Caco-2 (cell line): ENCODE measurements around the gene PRPSAP1. TPM values are rescaled to one million over a fixed set of nuclear protein-coding genes. Genes with fewer than 3 reads are reported as not detected.

Experiments used
- BruUV-seq: library from RNA; stranded (reverse); fragments of 400-500 nt; replicated peaks from 2 replicates; lab custom pipeline; 2021; lab: Mats Ljungman, UMichigan
- CTCF ChIA-PET: fragments of 300-600 bp; sonication (Branson Sonifier 250); formaldehyde crosslinking; loops from one replicate; lab custom pipeline; 2022; ENCODE audit warnings: antibody characterized with exemption; lab: Charles Lee
- POLR2A ChIA-PET: fragments of 300-600 bp; sonication (Branson Sonifier 250); formaldehyde crosslinking; loops from one replicate; lab custom pipeline; 2022; ENCODE audit warnings: antibody characterized with exemption; lab: Charles Lee
- DNase-seq, 2 experiments: peaks; one replicate each; pipeline versions ENCODE4 v3.0.0 to v3.0.0-alpha.2; 2020 to 2022
- H3K27me3 ChIP-seq: replicated peaks from 2 replicates; pipeline ENCODE4 v1.6.0; 2011; ENCODE audit warnings: low read length; ENCODE audit not compliant: control insufficient read depth, insufficient read depth
- H3K36me3 ChIP-seq: 2 replicates; pipeline ENCODE4 v1.5.1; 2011; ENCODE audit warnings: low read length; ENCODE audit not compliant: control insufficient read depth, insufficient read depth
- H3K4me1 ChIP-seq: fragments of 250-450 bp; sonication (Bioruptor Pico); 2 replicates; pipeline ENCODE4 v1.5.1; 2020; ENCODE audit warnings: mild to moderate bottlenecking
- H3K4me3 ChIP-seq: 2 replicates; pipeline ENCODE4 v1.5.1; 2011; ENCODE audit warnings: low read depth, mild to moderate bottlenecking, control low read depth, low read length
- H3K9me3 ChIP-seq: fragments of 250-450 bp; sonication (Bioruptor Pico); 2 replicates; pipeline ENCODE4 v1.5.1; 2020; ENCODE audit warnings: mild to moderate bottlenecking, moderate library complexity
- H3K27ac Mint-ChIP-seq: one replicate; pipeline ENCODE4 v1.8.0; 2022; ENCODE audit warnings: mixed read lengths; ENCODE audit not compliant: unreplicated experiment
- H3K27me3 Mint-ChIP-seq: one replicate; pipeline ENCODE4 v1.8.0; 2022; ENCODE audit warnings: mixed read lengths; ENCODE audit not compliant: insufficient read depth, unreplicated experiment
- H3K36me3 Mint-ChIP-seq: one replicate; pipeline ENCODE4 v1.8.0; 2022; ENCODE audit warnings: mild to moderate bottlenecking, mixed read lengths; ENCODE audit not compliant: insufficient read depth, unreplicated experiment
- H3K4me1 Mint-ChIP-seq: one replicate; pipeline ENCODE4 v1.8.0; 2022; ENCODE audit warnings: low read depth, mixed read lengths; ENCODE audit not compliant: unreplicated experiment
- H3K4me3 Mint-ChIP-seq: one replicate; pipeline ENCODE4 v1.8.0; 2022; ENCODE audit warnings: mild to moderate bottlenecking, moderate library complexity, mixed read lengths; ENCODE audit not compliant: unreplicated experiment
- H3K9me3 Mint-ChIP-seq: one replicate; pipeline ENCODE4 v1.8.0; 2022; ENCODE audit warnings: mixed read lengths; ENCODE audit not compliant: unreplicated experiment
- intact Hi-C: fragments of 100-400 bp; cut with micrococcal nuclease; formaldehyde crosslinking; loops from one replicate; pipeline ENCODE4 v1.10.0; 2022; ENCODE audit not compliant: unreplicated experiment
- total RNA-seq: library from RNA; stranded (reverse); gene quantifications from 2 replicates; pipeline ENCODE4 v1.2.3, GENCODE V29; 2022
- TF ChIP-seq, protein P1 (sequence below), 2 experiments: fragments of 200-600 bp in 1 of 2; IDR thresholded peaks; 1 replicate in 1 of 2; 2 replicates in 1 of 2; pipeline versions ENCODE4 v1.5.1 to v1.8.0; 2011 to 2022; ENCODE audit warnings: antibody characterized with exemption in 1 of 2, control low read depth in 1 of 2, inconsistent platforms in 1 of 2, low read depth in 1 of 2, low read length in 1 of 2, mild to moderate bottlenecking in 1 of 2, moderate library complexity in 1 of 2; ENCODE audit not compliant: insufficient read depth in 1 of 2, severe bottlenecking in 1 of 2, unreplicated experiment in 1 of 2

Gene PRPSAP1
- total RNA-seq, 1 experiment from 2014 or later = 87.6 TPM

DNA sequence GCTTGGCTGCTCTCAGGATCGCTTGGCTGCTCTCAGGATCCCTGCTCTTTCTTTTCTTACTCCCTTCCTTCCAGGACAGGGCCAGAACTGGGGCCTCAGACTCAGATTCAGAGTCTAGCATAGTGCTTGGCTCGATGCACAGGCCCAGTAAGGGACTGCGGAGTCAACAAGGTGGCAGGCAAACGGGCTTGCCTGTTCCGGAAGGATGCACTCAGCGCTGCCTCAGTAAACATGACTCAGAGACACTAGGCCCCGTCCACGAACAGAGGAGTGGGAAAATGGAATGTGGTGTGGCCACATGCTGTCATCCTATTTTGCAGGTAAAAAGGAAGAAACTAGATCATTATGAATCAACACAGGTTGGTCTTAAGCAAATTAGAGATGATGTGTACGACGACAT is 40.5 kb upstream of the PRPSAP1 start:
- Mint-ChIP-seq H3K4me3 (no peak overlapping the region), H3K4me1 (no peaks in the 10 kb centered on the region), H3K27ac (peak overlapping the region; percentile 23), H3K9me3 (no peaks in the 10 kb centered on the region), H3K27me3 (no peaks in the 10 kb centered on the region), H3K36me3 (peaks cover 58% of the 10 kb centered on the region)
- Histone ChIP-seq H3K4me3 (no peak overlapping the region), H3K36me3 (peaks cover 9% of the 10 kb centered on the region), H3K4me1 (no peaks in the 10 kb centered on the region), H3K9me3 (no peaks in the 10 kb centered on the region), H3K27me3 (no peaks in the 10 kb centered on the region)
- intact Hi-C loops = no loop called here
- TF ChIP-seq, protein P1, sequence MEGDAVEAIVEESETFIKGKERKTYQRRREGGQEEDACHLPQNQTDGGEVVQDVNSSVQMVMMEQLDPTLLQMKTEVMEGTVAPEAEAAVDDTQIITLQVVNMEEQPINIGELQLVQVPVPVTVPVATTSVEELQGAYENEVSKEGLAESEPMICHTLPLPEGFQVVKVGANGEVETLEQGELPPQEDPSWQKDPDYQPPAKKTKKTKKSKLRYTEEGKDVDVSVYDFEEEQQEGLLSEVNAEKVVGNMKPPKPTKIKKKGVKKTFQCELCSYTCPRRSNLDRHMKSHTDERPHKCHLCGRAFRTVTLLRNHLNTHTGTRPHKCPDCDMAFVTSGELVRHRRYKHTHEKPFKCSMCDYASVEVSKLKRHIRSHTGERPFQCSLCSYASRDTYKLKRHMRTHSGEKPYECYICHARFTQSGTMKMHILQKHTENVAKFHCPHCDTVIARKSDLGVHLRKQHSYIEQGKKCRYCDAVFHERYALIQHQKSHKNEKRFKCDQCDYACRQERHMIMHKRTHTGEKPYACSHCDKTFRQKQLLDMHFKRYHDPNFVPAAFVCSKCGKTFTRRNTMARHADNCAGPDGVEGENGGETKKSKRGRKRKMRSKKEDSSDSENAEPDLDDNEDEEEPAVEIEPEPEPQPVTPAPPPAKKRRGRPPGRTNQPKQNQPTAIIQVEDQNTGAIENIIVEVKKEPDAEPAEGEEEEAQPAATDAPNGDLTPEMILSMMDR (IDR thresholded peaks at IDR 0.05; ENCODE audit: insufficient read depth in 1 of 2, low read depth in 1 of 2, low read length in 1 of 2, severe bottlenecking in 1 of 2, unreplicated experiment in 1 of 2) = no peak
- CTCF ChIA-PET = no interaction called here
- POLR2A ChIA-PET = no interaction called here
- BruUV-seq = no TSS peak
- no peak for DNase-seq

DNA sequence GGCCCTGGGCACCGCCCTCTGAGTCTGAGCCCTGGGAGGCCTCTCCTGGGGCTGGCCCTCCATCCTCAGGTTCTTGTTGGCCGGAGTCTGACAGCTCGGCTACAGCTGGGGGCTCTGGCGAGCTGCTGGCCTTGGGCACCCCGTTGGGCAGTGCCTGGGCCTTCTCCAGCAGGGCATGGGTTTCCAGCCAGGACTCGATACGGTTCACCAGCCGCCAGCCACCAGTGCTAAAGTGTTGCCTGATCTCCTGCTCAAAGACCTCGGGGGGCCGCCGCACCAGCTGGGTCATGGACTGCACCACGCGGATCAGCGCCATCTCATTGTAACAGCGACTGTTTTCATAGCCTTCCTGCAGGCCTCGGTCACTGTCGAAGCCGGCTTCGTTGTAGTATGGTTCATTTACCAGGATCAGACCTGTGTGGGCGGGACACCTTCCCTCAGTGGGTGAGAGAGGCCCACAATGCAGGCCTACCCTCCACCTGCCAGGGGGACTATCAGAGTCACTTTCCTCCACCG is 37.5 kb upstream of the PRPSAP1 start:
- Histone ChIP-seq H3K4me1 (no peaks in the 10 kb centered on the region; the same call in 1 of the 2 replicates), H3K4me3 (no peak overlapping the region), H3K9me3 (no peaks in the 10 kb centered on the region), H3K36me3 (peaks cover 3% of the 10 kb centered on the region), H3K27me3 (no peaks in the 10 kb centered on the region)
- intact Hi-C loops = no loop called here
- Mint-ChIP-seq H3K9me3 (no peaks in the 10 kb centered on the region), H3K4me1 (no peaks in the 10 kb centered on the region), H3K36me3 (peaks cover 61% of the 10 kb centered on the region), H3K4me3 (no peak overlapping the region), H3K27ac (no peak overlapping the region), H3K27me3 (no peaks in the 10 kb centered on the region)
- DNase-seq = no peak
- ChIA-PET POLR2A (no interaction called here), CTCF (no interaction called here)
- no TSS peak for BruUV-seq
- TF ChIP-seq, protein P1 (IDR thresholded peaks at IDR 0.05; ENCODE audit: insufficient read depth in 1 of 2, low read depth in 1 of 2, low read length in 1 of 2, severe bottlenecking in 1 of 2, unreplicated experiment in 1 of 2) = no peak

DNA sequence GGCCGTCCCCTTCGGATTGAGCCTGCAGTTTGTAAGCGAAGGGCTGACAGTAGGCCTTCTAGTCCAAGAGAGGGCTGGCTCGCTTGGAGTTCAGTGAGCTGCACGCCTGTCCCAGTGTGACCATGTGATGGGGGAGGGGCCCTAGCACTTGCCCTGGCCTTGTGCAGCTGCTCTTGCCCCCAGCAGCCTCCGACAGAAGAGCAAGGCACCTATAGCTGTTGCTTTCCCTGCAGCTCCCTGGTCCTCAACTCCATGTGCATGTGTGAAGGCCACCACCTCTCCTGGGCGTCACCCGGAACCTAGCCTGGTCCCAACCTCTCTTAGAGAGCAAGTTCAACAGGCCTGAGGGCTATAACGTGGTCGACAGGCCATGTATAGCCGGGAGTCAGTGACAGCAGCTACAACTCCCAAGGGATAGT is 36.3 kb upstream of the PRPSAP1 start:
- BruUV-seq = no TSS peak
- Histone ChIP-seq H3K4me1 (peaks cover 9% of the 10 kb centered on the region), H3K4me3 (no peak overlapping the region), H3K36me3 (peaks cover 2% of the 10 kb centered on the region; the same call in 1 of the 2 replicates), H3K9me3 (no peaks in the 10 kb centered on the region), H3K27me3 (peaks cover under 1% of the 10 kb centered on the region; the same call in 1 of the 2 replicates)
- Mint-ChIP-seq H3K36me3 (peaks cover 60% of the 10 kb centered on the region), H3K4me3 (no peak overlapping the region), H3K9me3 (no peaks in the 10 kb centered on the region), H3K27ac (peak overlapping the region; percentile 20), H3K4me1 (no peaks in the 10 kb centered on the region), H3K27me3 (no peaks in the 10 kb centered on the region)
- ChIA-PET POLR2A (interaction anchor here (0.6 to 0.7 kb wide), 2 partner anchors 7 to 281 kb away, joined by 3 to 7 read pairs; no protein-coding TSS in a partner anchor), CTCF (interaction anchor here (0.9 to 1.2 kb wide), 2 partner anchors 8 to 69 kb away, joined by 4 to 9 read pairs; no protein-coding TSS in a partner anchor)
- no peak for DNase-seq
- TF ChIP-seq, protein P1 (IDR thresholded peaks at IDR 0.05; ENCODE audit: insufficient read depth in 1 of 2, low read depth in 1 of 2, low read length in 1 of 2, severe bottlenecking in 1 of 2, unreplicated experiment in 1 of 2) = no peak
- intact Hi-C loops = no loop called here
